ENCODE measurements around the gene DLEC1.

DNA sequence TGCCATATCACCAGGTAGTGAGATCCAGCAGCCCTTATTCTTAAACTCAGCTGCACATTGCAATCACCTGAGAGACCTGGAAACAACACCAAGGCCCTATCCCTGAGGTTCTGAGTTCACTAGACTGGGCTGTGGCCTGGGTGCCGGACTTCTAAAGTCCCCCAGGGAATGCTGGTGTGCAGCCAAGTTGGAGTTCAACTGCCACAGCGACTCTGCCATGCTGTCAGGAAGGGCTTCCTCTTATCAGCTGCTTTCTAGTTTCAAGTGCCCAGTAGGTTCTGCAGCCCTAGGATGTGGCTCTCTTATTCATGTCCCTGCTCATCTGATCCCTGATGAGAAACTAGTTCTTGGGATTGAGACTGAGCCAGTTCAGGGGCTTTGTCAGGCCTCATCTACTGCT lies 50.2 kb downstream of the DLEC1 start:
- TF ChIP-seq RAD21 (conservative IDR thresholded peaks at IDR 0.05): no peak
- TF ChIP-seq, protein P1, sequence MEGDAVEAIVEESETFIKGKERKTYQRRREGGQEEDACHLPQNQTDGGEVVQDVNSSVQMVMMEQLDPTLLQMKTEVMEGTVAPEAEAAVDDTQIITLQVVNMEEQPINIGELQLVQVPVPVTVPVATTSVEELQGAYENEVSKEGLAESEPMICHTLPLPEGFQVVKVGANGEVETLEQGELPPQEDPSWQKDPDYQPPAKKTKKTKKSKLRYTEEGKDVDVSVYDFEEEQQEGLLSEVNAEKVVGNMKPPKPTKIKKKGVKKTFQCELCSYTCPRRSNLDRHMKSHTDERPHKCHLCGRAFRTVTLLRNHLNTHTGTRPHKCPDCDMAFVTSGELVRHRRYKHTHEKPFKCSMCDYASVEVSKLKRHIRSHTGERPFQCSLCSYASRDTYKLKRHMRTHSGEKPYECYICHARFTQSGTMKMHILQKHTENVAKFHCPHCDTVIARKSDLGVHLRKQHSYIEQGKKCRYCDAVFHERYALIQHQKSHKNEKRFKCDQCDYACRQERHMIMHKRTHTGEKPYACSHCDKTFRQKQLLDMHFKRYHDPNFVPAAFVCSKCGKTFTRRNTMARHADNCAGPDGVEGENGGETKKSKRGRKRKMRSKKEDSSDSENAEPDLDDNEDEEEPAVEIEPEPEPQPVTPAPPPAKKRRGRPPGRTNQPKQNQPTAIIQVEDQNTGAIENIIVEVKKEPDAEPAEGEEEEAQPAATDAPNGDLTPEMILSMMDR (IDR thresholded peaks at IDR 0.05; ENCODE audit: poor library complexity, severe bottlenecking): no peak
- no peak for TF ChIP-seq EZH2 (IDR thresholded peaks at IDR 0.05; ENCODE audit: borderline replicate concordance, insufficient read depth, low read length, poor library complexity, severe bottlenecking)
- no peak for TF ChIP-seq EP300 (conservative IDR thresholded peaks at IDR 0.05; ENCODE audit: poor library complexity, severe bottlenecking)
- no peak for TF ChIP-seq MXI1 (conservative IDR thresholded peaks at IDR 0.05; ENCODE audit: poor library complexity, severe bottlenecking)
- TF ChIP-seq POLR2AphosphoS5 (IDR thresholded peaks at IDR 0.05): no peak
- no peak for TF ChIP-seq TAF1 (IDR thresholded peaks at IDR 0.05; ENCODE audit: low read depth)
